ENCODE results near the gene DEGS2.

Gene DEGS2

GRCh38 chr14:100108042-100108825 is 51.2 kb downstream of the DEGS2 start:
- Histone ChIP-seq H3K27me3 (ENCODE audit: control insufficient read depth, insufficient read depth, low read length) (no peaks in the 10 kb centered on the region), H3K79me2 (peaks cover 5% of the 10 kb centered on the region), H3K9me3 (ENCODE audit: control insufficient read depth, low read length) (no peaks in the 10 kb centered on the region), H3K9ac (no peak overlapping the region), H3K4me2 (ENCODE audit: low read length) (no peak overlapping the region), H3K4me3 (ENCODE audit: low read depth, low read length) (no peak overlapping the region), H3K4me1 (peaks cover 10% of the 10 kb centered on the region), H2AFZ (peak overlapping the region; percentile 65), H3K27ac (peak overlapping the region; percentile 9), H3K36me3 (ENCODE audit: control insufficient read depth, insufficient read depth, low read length) (no peaks in the 10 kb centered on the region)
- TF ChIP-seq CTCF (IDR thresholded peaks at IDR 0.05): peak; percentile 81

DNA sequence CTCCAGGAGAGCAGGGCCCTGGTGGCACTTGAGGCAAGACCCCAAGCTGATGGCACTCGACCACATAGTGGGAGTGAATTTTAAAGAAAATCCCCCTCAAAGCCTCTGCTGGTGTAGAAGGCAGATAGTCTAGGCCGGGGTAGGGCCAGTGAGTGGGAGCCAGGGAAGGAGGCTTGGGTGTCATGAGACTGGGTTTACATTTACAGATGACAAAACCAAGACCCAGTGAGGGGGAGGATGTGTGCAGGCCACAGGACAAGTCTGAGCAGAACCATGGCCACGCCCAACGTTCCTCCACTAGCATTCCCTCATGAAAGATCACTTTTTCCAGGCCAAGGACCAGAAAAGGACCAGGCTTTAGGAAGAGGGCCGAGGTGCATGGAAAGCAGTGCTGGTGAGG is 52.2 kb downstream of the DEGS2 start:
- Histone ChIP-seq H2AFZ (no peak overlapping the region), H3K9me3 (ENCODE audit: control insufficient read depth, low read length) (no peaks in the 10 kb centered on the region), H3K79me2 (peaks cover 5% of the 10 kb centered on the region), H3K9ac (no peak overlapping the region), H3K36me3 (ENCODE audit: control insufficient read depth, insufficient read depth, low read length) (no peaks in the 10 kb centered on the region), H3K27me3 (ENCODE audit: control insufficient read depth, insufficient read depth, low read length) (no peaks in the 10 kb centered on the region), H3K27ac (peak overlapping the region; percentile 51), H3K4me2 (ENCODE audit: low read length) (no peak overlapping the region), H3K4me3 (ENCODE audit: low read depth, low read length) (no peak overlapping the region), H3K4me1 (peaks cover 11% of the 10 kb centered on the region)
- TF ChIP-seq CTCF (IDR thresholded peaks at IDR 0.05): no peak

- no peak overlapping the region for H3K27ac ChIP-seq
- peaks cover 11% of the 10 kb centered on the region for H3K4me1 ChIP-seq
Measured at GRCh38 chr14:100106250-100107112, 53.0 kb downstream of the DEGS2 start.

GRCh38 chr14:100105357-100106169 is 53.9 kb downstream of the DEGS2 start:
- no peak overlapping the region for H3K27ac ChIP-seq
- no peak overlapping the region for H2AFZ ChIP-seq
- no peak overlapping the region for H3K4me3 ChIP-seq (ENCODE audit: low read depth, low read length)
- peaks cover 5% of the 10 kb centered on the region for H3K79me2 ChIP-seq
- no peaks in the 10 kb centered on the region for H3K9me3 ChIP-seq (ENCODE audit: control insufficient read depth, low read length)
- no peak overlapping the region for H3K9ac ChIP-seq
- H3K36me3 ChIP-seq (ENCODE audit: control insufficient read depth, insufficient read depth, low read length): no peaks in the 10 kb centered on the region
- H3K4me2 ChIP-seq (ENCODE audit: low read length): no peak overlapping the region
- TF ChIP-seq CTCF (IDR thresholded peaks at IDR 0.05): no peak
- no peaks in the 10 kb centered on the region for H3K27me3 ChIP-seq (ENCODE audit: control insufficient read depth, insufficient read depth, low read length)
- peaks cover 11% of the 10 kb centered on the region for H3K4me1 ChIP-seq

More at GRCh38 chr14:100106250-100107112, 53.0 kb downstream of the DEGS2 start:
- no peaks in the 10 kb centered on the region for H3K36me3 ChIP-seq (ENCODE audit: control insufficient read depth, insufficient read depth, low read length)
- TF ChIP-seq CTCF (IDR thresholded peaks at IDR 0.05): no peak
- H3K27me3 ChIP-seq (ENCODE audit: control insufficient read depth, insufficient read depth, low read length): no peaks in the 10 kb centered on the region
- no peak overlapping the region for H3K9ac ChIP-seq
- H3K79me2 ChIP-seq: peaks cover 5% of the 10 kb centered on the region
- H2AFZ ChIP-seq: no peak overlapping the region
- H3K4me2 ChIP-seq (ENCODE audit: low read length): no peak overlapping the region
- no peak overlapping the region for H3K4me3 ChIP-seq (ENCODE audit: low read depth, low read length)
- H3K9me3 ChIP-seq (ENCODE audit: control insufficient read depth, low read length): no peaks in the 10 kb centered on the region
